Tibial artery (tissue), 4 donors: ENCODE results near the gene SLC26A1.

ENCODE experiments used
- DNase-seq, 2 donors: peaks; one replicate each; pipeline ENCODE4 v3.0.0-alpha.2; 2019
- H3K27ac ChIP-seq, 2 donors: fragments of 200-600 bp; sonication (generic) in 1 of 2; 1 replicate in 1 of 2; 2 replicates in 1 of 2; pipeline ENCODE4 v1.5.1; 2018 to 2019; ENCODE audit warnings: mild to moderate bottlenecking in 1 of 2
- H3K27me3 ChIP-seq, 2 donors: fragments of 200-600 bp; sonication (generic) in 1 of 2; one replicate each; pipeline versions ENCODE4 v1.5.1 to v1.6.0; 2016 to 2019
- H3K36me3 ChIP-seq, 3 donors: fragments of 200-600 bp; sonication (generic) in 2 of 3; one replicate each; pipeline ENCODE4 v1.5.1; 2016 to 2019; ENCODE audit warnings: mild to moderate bottlenecking in 2 of 3
- H3K4me1 ChIP-seq, 4 donors: fragments of 200-600 bp; sonication (generic) in 2 of 4; 1 replicate in 3 of 4; 2 replicates in 1 of 4; pipeline ENCODE4 v1.5.1; 2016 to 2019
- H3K4me3 ChIP-seq, 2 donors: fragments of 200-600 bp; sonication (generic) in 1 of 2; 1 replicate in 1 of 2; 2 replicates in 1 of 2; pipeline ENCODE4 v1.5.1; 2018 to 2019; ENCODE audit warnings: mild to moderate bottlenecking in 2 of 2
- H3K9me3 ChIP-seq, 3 donors: fragments of 200-600 bp; sonication (generic) in 1 of 3; one replicate each; pipeline ENCODE4 v1.5.1; 2016 to 2019
- intact Hi-C: fragments of 100-400 bp; cut with DNase I; formaldehyde crosslinking; loops from one replicate; pipeline ENCODE4 v1.15.0; 2023; ENCODE audit warnings: low total_unique reads
- TF ChIP-seq, protein P1 (sequence below), 2 experiments: fragments of 200-600 bp in 1 of 2; fragments of 450-650 bp in 1 of 2; IDR thresholded peaks; one replicate each; pipeline ENCODE4 v1.5.1; 2017 to 2019; ENCODE audit warnings: antibody characterized with exemption in 2 of 2, mild to moderate bottlenecking in 1 of 2, moderate library complexity in 1 of 2

The SLC26A1 gene

GRCh38 chr4:1018147-1019020 lies 25.2 kb upstream of the SLC26A1 start:
- Histone ChIP-seq H3K4me1 (peaks cover 0 to 18% (median 2%) of the 10 kb centered on the region in 4 donors), H3K4me3 (no peak overlapping the region), H3K9me3 (no peaks in the 10 kb centered on the region), H3K27ac (no peak overlapping the region), H3K36me3 (peaks cover 0 to 17% (median 15%) of the 10 kb centered on the region in 3 donors), H3K27me3 (no peaks in the 10 kb centered on the region)
- intact Hi-C loops = loop anchor here (10.0 kb wide), 1 partner anchor 234 kb away; no protein-coding TSS in a partner anchor
- TF ChIP-seq, protein P1, sequence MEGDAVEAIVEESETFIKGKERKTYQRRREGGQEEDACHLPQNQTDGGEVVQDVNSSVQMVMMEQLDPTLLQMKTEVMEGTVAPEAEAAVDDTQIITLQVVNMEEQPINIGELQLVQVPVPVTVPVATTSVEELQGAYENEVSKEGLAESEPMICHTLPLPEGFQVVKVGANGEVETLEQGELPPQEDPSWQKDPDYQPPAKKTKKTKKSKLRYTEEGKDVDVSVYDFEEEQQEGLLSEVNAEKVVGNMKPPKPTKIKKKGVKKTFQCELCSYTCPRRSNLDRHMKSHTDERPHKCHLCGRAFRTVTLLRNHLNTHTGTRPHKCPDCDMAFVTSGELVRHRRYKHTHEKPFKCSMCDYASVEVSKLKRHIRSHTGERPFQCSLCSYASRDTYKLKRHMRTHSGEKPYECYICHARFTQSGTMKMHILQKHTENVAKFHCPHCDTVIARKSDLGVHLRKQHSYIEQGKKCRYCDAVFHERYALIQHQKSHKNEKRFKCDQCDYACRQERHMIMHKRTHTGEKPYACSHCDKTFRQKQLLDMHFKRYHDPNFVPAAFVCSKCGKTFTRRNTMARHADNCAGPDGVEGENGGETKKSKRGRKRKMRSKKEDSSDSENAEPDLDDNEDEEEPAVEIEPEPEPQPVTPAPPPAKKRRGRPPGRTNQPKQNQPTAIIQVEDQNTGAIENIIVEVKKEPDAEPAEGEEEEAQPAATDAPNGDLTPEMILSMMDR (IDR thresholded peaks at IDR 0.05) = no peak
- DNase-seq = no peak

- TF ChIP-seq, protein P1 (IDR thresholded peaks at IDR 0.05) = no peak
- Histone ChIP-seq H3K27me3 (no peaks in the 10 kb centered on the region), H3K36me3 (peaks cover 0 to 16% (median 8%) of the 10 kb centered on the region in 3 donors), H3K9me3 (no peaks in the 10 kb centered on the region), H3K4me3 (no peak overlapping the region), H3K4me1 (peaks cover 0 to 23% (median 5%) of the 10 kb centered on the region in 4 donors), H3K27ac (no peak overlapping the region)
- intact Hi-C loops = loop anchor here (10.0 kb wide), 1 partner anchor 233 kb away; no protein-coding TSS in a partner anchor
- no peak for DNase-seq
Observed at GRCh38 chr4:1017706-1018105, 24.5 kb upstream of the SLC26A1 start.

GRCh38 chr4:1017211-1017610 lies 24.0 kb upstream of the SLC26A1 start:
- Histone ChIP-seq H3K27ac (no peak overlapping the region), H3K36me3 (peaks cover 0 to 11% (median 3%) of the 10 kb centered on the region in 3 donors), H3K4me3 (no peak overlapping the region), H3K4me1 (peaks cover 0 to 28% (median 10%) of the 10 kb centered on the region in 4 donors), H3K27me3 (no peaks in the 10 kb centered on the region), H3K9me3 (no peaks in the 10 kb centered on the region)
- intact Hi-C loops = loop anchor here (10.0 kb wide), 1 partner anchor 232 kb away; no protein-coding TSS in a partner anchor
- TF ChIP-seq, protein P1 (IDR thresholded peaks at IDR 0.05) = no peak
- DNase-seq = no peak

DNA sequence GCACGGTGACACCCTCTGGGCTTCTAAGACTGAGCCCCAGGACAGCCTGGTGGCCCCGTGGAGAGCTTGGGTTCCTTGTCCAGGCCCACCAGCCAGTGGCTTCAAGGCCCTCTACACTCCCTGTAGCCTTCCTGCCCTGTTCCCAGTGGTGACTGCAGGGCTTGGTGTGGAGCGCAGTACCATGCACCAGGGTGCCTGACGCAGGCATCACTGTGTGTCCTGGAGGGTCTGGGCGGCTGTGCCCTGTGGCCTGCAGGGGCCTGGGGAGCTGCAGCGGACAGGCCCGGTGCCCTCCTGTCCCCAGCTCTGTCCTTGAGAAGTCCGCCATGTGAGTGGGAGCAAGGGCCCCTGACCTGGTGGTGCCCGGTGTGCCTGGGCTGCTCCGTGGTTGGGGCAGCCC lies 22.5 kb upstream of the SLC26A1 start:
- DNase-seq = no peak
- Histone ChIP-seq H3K27ac (no peak overlapping the region), H3K9me3 (no peaks in the 10 kb centered on the region), H3K27me3 (no peaks in the 10 kb centered on the region), H3K4me1 (peaks cover 0 to 35% (median 16%) of the 10 kb centered on the region in 4 donors), H3K36me3 (peaks cover 0 to 8% (median 0%) of the 10 kb centered on the region in 3 donors), H3K4me3 (no peak overlapping the region)
- intact Hi-C loops = loop anchor here (10.0 kb wide), 1 partner anchor 231 kb away; no protein-coding TSS in a partner anchor
- TF ChIP-seq, protein P1 (IDR thresholded peaks at IDR 0.05) = no peak

DNA sequence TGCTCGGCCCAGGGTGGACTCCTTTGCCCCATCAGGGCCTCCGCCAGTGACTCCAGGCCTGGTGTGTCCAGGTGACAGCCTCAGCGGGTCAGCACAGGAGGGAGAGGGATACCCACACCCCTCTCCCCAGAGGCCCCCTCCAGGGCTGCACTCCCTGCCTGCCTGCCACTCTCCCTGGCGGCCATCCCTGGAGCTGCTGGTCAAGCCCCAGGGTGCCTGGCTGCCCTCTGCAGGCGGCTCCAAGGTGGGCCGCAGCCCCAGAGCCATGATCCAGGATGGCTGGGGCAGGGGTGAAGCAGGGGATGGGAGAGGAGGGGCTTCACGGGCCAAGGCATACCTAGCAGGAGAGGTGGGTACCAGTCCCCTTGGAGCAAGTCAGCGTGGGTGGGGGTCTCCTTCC lies 22.0 kb upstream of the SLC26A1 start:
- Histone ChIP-seq H3K27me3 (no peaks in the 10 kb centered on the region), H3K27ac (no peak overlapping the region), H3K36me3 (peaks cover 0 to 8% (median 0%) of the 10 kb centered on the region in 3 donors), H3K4me3 (no peak overlapping the region), H3K9me3 (no peaks in the 10 kb centered on the region), H3K4me1 (peaks cover 0 to 41% (median 22%) of the 10 kb centered on the region in 4 donors)
- intact Hi-C loops = loop anchor here (10.0 kb wide), 1 partner anchor 230 kb away; no protein-coding TSS in a partner anchor
- no peak for DNase-seq
- TF ChIP-seq, protein P1 (IDR thresholded peaks at IDR 0.05) = no peak
